ENCODE measurements around the gene PTPRT.

PTPRT gene

GRCh38 chr20:42609618-42610017, 580.1 kb downstream of the PTPRT start:
- in situ Hi-C loops (cut with MboI; ENCODE audit: low sequenced_read_pairs, unreplicated experiment): no loop called here
- no peak for DNase-seq (ENCODE audit: low spot score)
- TF ChIP-seq CTCF (IDR thresholded peaks at IDR 0.05; ENCODE audit: borderline replicate concordance, control extremely low read depth, extremely low read depth, insufficient read depth, missing control alignments): no peak

GRCh38 chr20:42604998-42605956, 584.4 kb downstream of the PTPRT start:
- DNase-seq (ENCODE audit: low spot score): no peak
- in situ Hi-C loops (cut with MboI; ENCODE audit: low sequenced_read_pairs, unreplicated experiment): no loop called here
- no peak for TF ChIP-seq CTCF (IDR thresholded peaks at IDR 0.05; ENCODE audit: borderline replicate concordance, control extremely low read depth, extremely low read depth, insufficient read depth, missing control alignments)

GRCh38 chr20:42603655-42604054, 586.1 kb downstream of the PTPRT start:
- DNase-seq (ENCODE audit: low spot score): no peak
- no peak for TF ChIP-seq CTCF (IDR thresholded peaks at IDR 0.05; ENCODE audit: borderline replicate concordance, control extremely low read depth, extremely low read depth, insufficient read depth, missing control alignments)
- in situ Hi-C loops (cut with MboI; ENCODE audit: low sequenced_read_pairs, unreplicated experiment): no loop called here

- no peak for TF ChIP-seq CTCF (IDR thresholded peaks at IDR 0.05; ENCODE audit: borderline replicate concordance, control extremely low read depth, extremely low read depth, insufficient read depth, missing control alignments)
- DNase-seq (ENCODE audit: low spot score): no peak
- in situ Hi-C loops (cut with MboI; ENCODE audit: low sequenced_read_pairs, unreplicated experiment): no loop called here
Measured at GRCh38 chr20:42598581-42598980, 591.1 kb downstream of the PTPRT start.

GRCh38 chr20:42595625-42596024, 594.1 kb downstream of the PTPRT start:
- in situ Hi-C loops (cut with MboI; ENCODE audit: low sequenced_read_pairs, unreplicated experiment): no loop called here
- no peak for DNase-seq (ENCODE audit: low spot score)
- TF ChIP-seq CTCF (IDR thresholded peaks at IDR 0.05; ENCODE audit: borderline replicate concordance, control extremely low read depth, extremely low read depth, insufficient read depth, missing control alignments): no peak

GRCh38 chr20:42594659-42595058, 595.0 kb downstream of the PTPRT start:
- in situ Hi-C loops (cut with MboI; ENCODE audit: low sequenced_read_pairs, unreplicated experiment): no loop called here
- TF ChIP-seq CTCF (IDR thresholded peaks at IDR 0.05; ENCODE audit: borderline replicate concordance, control extremely low read depth, extremely low read depth, insufficient read depth, missing control alignments): no peak
- no peak for DNase-seq (ENCODE audit: low spot score)

All from GM13976 (cell line).